ENCODE data around the gene CD83.

Gene CD83

GRCh38 chr6:14178083-14178445 is 60.5 kb downstream of the CD83 start:
- Histone ChIP-seq H3K27me3 (ENCODE audit: low read depth, low read length) (no peaks in the 10 kb centered on the region), H3K4me1 (ENCODE audit: control insufficient read depth in 1 of 2, insufficient read depth in 2 of 2, low read length in 2 of 2) (no peaks in the 10 kb centered on the region), H3K36me3 (ENCODE audit: control insufficient read depth in 1 of 2, insufficient read depth in 2 of 2, low read length in 2 of 2) (no peaks in the 10 kb centered on the region), H3K4me3 (ENCODE audit: low read depth in 1 of 2, low read length in 2 of 2) (no peak overlapping the region), H3K9me3 (ENCODE audit: control insufficient read depth in 1 of 2, low read length in 2 of 2) (no peaks in the 10 kb centered on the region), H3K27ac (ENCODE audit: low read length) (no peak overlapping the region)

GRCh38 chr6:14180609-14181008 is 63.0 kb downstream of the CD83 start:
- H3K4me1 ChIP-seq (ENCODE audit: control insufficient read depth in 1 of 2, insufficient read depth in 2 of 2, low read length in 2 of 2) = no peaks in the 10 kb centered on the region
- no peak overlapping the region for H3K4me3 ChIP-seq (ENCODE audit: low read depth in 1 of 2, low read length in 2 of 2)
- H3K36me3 ChIP-seq (ENCODE audit: control insufficient read depth in 1 of 2, insufficient read depth in 2 of 2, low read length in 2 of 2) = no peaks in the 10 kb centered on the region
- no peaks in the 10 kb centered on the region for H3K9me3 ChIP-seq (ENCODE audit: control insufficient read depth in 1 of 2, low read length in 2 of 2)
- no peaks in the 10 kb centered on the region for H3K27me3 ChIP-seq (ENCODE audit: low read depth, low read length)
- H3K27ac ChIP-seq (ENCODE audit: low read length) = no peak overlapping the region

GRCh38 chr6:14182916-14183315 is 65.3 kb downstream of the CD83 start:
- H3K36me3 ChIP-seq (ENCODE audit: control insufficient read depth in 1 of 2, insufficient read depth in 2 of 2, low read length in 2 of 2) = no peaks in the 10 kb centered on the region
- H3K27me3 ChIP-seq (ENCODE audit: low read depth, low read length) = no peaks in the 10 kb centered on the region
- H3K9me3 ChIP-seq (ENCODE audit: control insufficient read depth in 1 of 2, low read length in 2 of 2) = no peaks in the 10 kb centered on the region
- no peak overlapping the region for H3K27ac ChIP-seq (ENCODE audit: low read length)
- no peaks in the 10 kb centered on the region for H3K4me1 ChIP-seq (ENCODE audit: control insufficient read depth in 1 of 2, insufficient read depth in 2 of 2, low read length in 2 of 2)
- no peak overlapping the region for H3K4me3 ChIP-seq (ENCODE audit: low read depth in 1 of 2, low read length in 2 of 2)
